Osteocyte (in vitro differentiated cells): Measurements from ENCODE around the gene FGD5. TPM values are rescaled to one million over a fixed set of nuclear protein-coding genes. Genes with fewer than 3 reads are reported as not detected.

Experiments
- DNase-seq: peaks from one replicate; pipeline ENCODE4 v3.0.0; 2021; ENCODE audit warnings: mixed read lengths; ENCODE audit not compliant: unreplicated experiment; ENCODE audit errors: extremely low spot score
- H3K27ac Mint-ChIP-seq: one replicate; pipeline ENCODE4 v1.8.0; 2021; ENCODE audit warnings: mild to moderate bottlenecking, mixed read lengths; ENCODE audit not compliant: unreplicated experiment
- H3K27me3 Mint-ChIP-seq: one replicate; pipeline ENCODE4 v1.8.0; 2021; ENCODE audit warnings: mixed read lengths; ENCODE audit not compliant: unreplicated experiment
- H3K36me3 Mint-ChIP-seq: one replicate; pipeline ENCODE4 v1.8.0; 2021; ENCODE audit warnings: mixed read lengths; ENCODE audit not compliant: unreplicated experiment
- H3K4me1 Mint-ChIP-seq: one replicate; pipeline ENCODE4 v1.8.0; 2021; ENCODE audit warnings: mixed read lengths; ENCODE audit not compliant: unreplicated experiment
- H3K4me3 Mint-ChIP-seq: one replicate; pipeline ENCODE4 v1.8.0; 2021; ENCODE audit warnings: mild to moderate bottlenecking, moderate library complexity, mixed read lengths; ENCODE audit not compliant: unreplicated experiment
- H3K9me3 Mint-ChIP-seq: one replicate; pipeline ENCODE4 v1.8.0; 2021; ENCODE audit warnings: mixed read lengths; ENCODE audit not compliant: unreplicated experiment
- total RNA-seq: library from RNA; stranded (reverse); gene quantifications from 2 replicates; pipeline ENCODE4 v1.2.1, GENCODE V29; 2021
- TF ChIP-seq, protein P1 (sequence below): fragments of 200-600 bp; sonication (generic); IDR thresholded peaks from 2 replicates; pipeline ENCODE4 v1.5.0; 2021; ENCODE audit warnings: antibody characterized with exemption, mild to moderate bottlenecking, moderate library complexity

Gene FGD5
- total RNA-seq, 1 donor from 2014 or later: not detected

DNA sequence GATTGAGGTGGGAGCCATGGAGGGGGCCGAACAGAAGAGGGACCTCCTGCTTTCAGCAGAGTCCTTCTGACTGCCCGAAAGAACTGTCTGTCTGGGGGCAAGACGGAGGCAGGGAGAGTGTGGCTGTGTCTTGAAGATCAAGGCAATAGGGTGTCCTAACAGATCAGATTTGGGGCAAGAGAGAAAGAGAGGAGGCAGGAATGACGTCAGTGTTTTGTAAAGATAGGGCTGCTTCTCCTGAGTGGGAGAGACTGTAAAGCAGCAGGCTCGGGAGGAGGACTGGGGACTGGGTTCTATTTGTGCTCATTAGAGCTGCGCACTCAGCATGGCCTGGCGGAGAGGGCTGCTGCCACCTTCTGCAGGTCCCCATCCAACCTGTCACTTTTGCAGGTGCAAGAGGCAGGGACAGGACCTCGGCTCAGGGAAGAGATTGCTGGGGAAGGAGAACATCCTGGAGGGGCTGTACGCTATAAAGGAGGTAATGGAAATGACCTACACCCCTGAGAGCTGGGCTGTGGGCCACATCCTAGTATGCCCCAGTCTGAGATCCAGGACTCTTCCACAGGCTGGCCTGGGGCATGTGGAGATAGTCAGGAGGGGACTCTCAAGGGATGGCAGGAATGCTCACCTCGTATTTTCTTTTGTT is 29.0 kb upstream of the FGD5 start:
- TF ChIP-seq, protein P1, sequence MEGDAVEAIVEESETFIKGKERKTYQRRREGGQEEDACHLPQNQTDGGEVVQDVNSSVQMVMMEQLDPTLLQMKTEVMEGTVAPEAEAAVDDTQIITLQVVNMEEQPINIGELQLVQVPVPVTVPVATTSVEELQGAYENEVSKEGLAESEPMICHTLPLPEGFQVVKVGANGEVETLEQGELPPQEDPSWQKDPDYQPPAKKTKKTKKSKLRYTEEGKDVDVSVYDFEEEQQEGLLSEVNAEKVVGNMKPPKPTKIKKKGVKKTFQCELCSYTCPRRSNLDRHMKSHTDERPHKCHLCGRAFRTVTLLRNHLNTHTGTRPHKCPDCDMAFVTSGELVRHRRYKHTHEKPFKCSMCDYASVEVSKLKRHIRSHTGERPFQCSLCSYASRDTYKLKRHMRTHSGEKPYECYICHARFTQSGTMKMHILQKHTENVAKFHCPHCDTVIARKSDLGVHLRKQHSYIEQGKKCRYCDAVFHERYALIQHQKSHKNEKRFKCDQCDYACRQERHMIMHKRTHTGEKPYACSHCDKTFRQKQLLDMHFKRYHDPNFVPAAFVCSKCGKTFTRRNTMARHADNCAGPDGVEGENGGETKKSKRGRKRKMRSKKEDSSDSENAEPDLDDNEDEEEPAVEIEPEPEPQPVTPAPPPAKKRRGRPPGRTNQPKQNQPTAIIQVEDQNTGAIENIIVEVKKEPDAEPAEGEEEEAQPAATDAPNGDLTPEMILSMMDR: no peak
- no peaks in the 10 kb centered on the region for H3K36me3 Mint-ChIP-seq
- peaks cover 34% of the 10 kb centered on the region for H3K27me3 Mint-ChIP-seq
- DNase-seq: no peak
- peaks cover 4% of the 10 kb centered on the region for H3K4me1 Mint-ChIP-seq
- no peak overlapping the region for H3K27ac Mint-ChIP-seq
- no peaks in the 10 kb centered on the region for H3K9me3 Mint-ChIP-seq
- H3K4me3 Mint-ChIP-seq: no peak overlapping the region

DNA sequence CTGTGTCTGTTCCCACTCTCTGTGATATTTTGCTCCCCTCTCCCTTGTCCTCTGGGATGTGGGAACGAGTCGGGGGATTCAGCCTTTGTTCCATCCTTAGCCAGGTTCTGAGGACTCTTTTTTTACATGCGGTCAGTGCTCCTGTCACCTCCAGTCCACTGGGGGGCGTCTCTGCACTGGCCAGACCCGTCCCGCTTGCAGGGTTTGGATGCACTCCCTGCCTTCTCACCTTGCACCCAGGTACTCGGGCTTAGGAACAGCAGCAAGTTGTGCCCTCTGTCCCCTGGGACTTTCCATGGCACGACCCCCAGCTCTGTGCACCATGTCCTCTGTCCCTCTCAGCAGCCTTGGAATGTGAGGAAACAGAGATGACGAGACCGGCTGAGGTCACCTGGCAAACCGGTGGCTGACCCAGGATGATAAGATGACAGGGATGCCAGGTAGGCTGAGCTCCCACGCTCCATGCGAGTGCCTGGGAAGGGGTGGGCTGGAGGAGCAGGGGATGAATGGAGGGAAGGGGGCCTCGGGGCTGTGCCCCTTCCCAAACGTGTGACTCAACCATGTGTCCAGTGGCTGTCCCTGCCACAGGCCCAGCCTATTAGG is 27.3 kb upstream of the FGD5 start:
- no peaks in the 10 kb centered on the region for H3K9me3 Mint-ChIP-seq
- no peak for DNase-seq

DNA sequence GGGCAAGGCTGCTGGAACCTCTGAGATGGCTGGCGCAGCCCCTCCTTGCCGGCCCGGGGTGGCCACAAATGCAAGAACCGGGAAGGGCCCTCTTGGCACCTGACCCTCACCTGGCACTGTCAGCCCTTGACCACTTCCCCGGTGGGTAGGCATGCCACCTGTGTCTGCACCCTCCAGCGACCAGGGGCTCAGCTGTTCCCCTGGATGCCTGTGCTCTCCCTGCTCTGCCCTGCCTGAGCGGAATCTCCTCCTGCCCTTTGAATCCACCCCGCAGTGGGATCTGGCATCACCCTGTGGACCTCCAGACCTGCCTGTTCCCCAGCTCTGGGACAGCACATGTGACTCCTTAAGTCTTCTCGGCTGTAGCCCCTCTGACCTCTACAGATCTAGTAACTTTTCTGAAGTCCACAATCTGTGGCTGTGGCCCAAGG is 26.1 kb upstream of the FGD5 start:
- TF ChIP-seq, protein P1: no peak
- Mint-ChIP-seq H3K4me1 (peaks cover 4% of the 10 kb centered on the region), H3K36me3 (no peaks in the 10 kb centered on the region), H3K27ac (no peak overlapping the region), H3K4me3 (no peak overlapping the region), H3K9me3 (no peaks in the 10 kb centered on the region), H3K27me3 (peaks cover 42% of the 10 kb centered on the region)
- no peak for DNase-seq

More for the DNA sequence above, 27.3 kb upstream of the FGD5 start:
- H3K27me3 Mint-ChIP-seq: peaks cover 40% of the 10 kb centered on the region
- H3K4me1 Mint-ChIP-seq: peaks cover 4% of the 10 kb centered on the region
- TF ChIP-seq, protein P1: peak; percentile 48
- H3K4me3 Mint-ChIP-seq: no peak overlapping the region
- no peaks in the 10 kb centered on the region for H3K36me3 Mint-ChIP-seq
- H3K27ac Mint-ChIP-seq: no peak overlapping the region

DNA sequence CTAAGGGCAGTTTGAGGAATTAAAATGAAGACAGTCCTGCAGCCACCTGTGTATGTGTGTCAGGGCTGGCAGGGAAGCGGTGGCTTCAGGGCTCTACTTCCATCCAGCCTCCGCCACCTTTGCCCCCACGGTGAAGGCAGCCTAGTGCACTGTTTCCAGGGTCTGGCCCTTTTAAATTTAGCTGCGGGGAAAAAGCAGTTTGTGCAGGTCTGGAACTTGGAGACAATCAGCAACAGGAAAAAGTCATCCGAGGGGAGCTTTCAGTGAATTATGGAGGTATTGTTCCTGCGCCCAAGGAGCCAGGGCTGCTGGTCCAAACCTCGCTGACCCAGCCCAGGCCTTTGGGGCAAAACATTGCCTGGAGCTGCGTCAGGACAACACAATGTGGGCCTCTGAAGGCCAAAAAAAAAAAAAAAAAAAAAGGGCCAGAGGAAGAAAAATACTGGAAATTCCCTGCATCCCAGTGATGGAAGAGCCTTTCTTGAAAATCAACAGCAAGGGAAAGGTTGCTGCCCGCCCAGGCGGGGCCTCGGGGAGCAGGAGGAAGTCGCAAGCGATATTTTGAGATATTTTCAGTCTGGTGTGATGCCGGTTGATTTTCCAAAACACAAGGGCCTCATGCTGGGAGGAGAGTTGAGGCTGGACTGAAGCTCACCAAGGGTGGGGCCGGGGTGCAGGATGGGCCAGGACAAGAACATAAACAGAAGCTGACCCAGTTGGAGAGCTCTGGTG is 25.5 kb upstream of the FGD5 start:
- Mint-ChIP-seq H3K4me1 (peaks cover 4% of the 10 kb centered on the region), H3K27me3 (peaks cover 42% of the 10 kb centered on the region), H3K36me3 (no peaks in the 10 kb centered on the region), H3K27ac (no peak overlapping the region), H3K9me3 (no peaks in the 10 kb centered on the region), H3K4me3 (no peak overlapping the region)
- DNase-seq: no peak
- TF ChIP-seq, protein P1: no peak

DNA sequence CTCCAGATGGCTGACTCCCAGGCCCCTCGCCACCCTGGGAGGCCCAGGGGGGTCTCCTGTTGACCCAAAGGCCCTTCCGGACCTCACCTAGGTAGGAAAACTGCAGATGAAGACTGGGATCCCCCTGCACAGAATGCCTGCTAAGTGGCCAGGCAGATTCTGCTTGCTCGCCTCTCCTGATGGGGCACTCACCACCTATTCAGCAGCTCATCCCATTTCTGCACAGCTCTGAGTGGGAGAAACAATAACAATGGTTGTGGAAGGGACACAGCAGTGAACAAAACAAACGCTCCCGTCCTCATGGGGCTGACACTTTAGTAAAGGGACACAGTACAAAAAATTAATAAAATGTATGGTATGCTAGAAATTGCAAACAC is 24.9 kb upstream of the FGD5 start:
- TF ChIP-seq, protein P1: no peak
- H3K9me3 Mint-ChIP-seq: no peaks in the 10 kb centered on the region
- H3K4me3 Mint-ChIP-seq: no peak overlapping the region
- peaks cover 4% of the 10 kb centered on the region for H3K4me1 Mint-ChIP-seq
- DNase-seq: no peak
- H3K27ac Mint-ChIP-seq: no peak overlapping the region
- H3K36me3 Mint-ChIP-seq: no peaks in the 10 kb centered on the region
- peaks cover 42% of the 10 kb centered on the region for H3K27me3 Mint-ChIP-seq
